K562 (cell line): Measurements from ENCODE around the gene CRELD2. TPM values are rescaled to one million over a fixed set of nuclear protein-coding genes. Genes with fewer than 3 reads are reported as not detected.

Experiments used
- AFF4 ChIP-seq: sonication (generic); formaldehyde crosslinking; IDR thresholded peaks from 2 replicates; pipeline ENCODE4 v1.8.0; 2023; ENCODE audit warnings: mild to moderate bottlenecking, missing genetic modification reagents
- BMI1 ChIP-seq: fragments of 150-350 bp; IDR thresholded peaks from 2 replicates; pipeline ENCODE4 v1.6.1; 2014; ENCODE audit warnings: low read length
- CBX8 ChIP-seq: fragments of 200-600 bp; sonication (generic); IDR thresholded peaks from 2 replicates; pipeline ENCODE4 v1.6.1; 2012; ENCODE audit warnings: borderline replicate concordance, mixed run types, low read depth, mild to moderate bottlenecking, moderate library complexity, mixed read lengths, low read length, control low read depth, inconsistent platforms; ENCODE audit not compliant: poor library complexity, severe bottlenecking; ENCODE audit errors: extremely low read depth
- CCNT2 ChIP-seq: IDR thresholded peaks from 2 replicates; pipeline ENCODE4 v1.6.1; 2011; ENCODE audit warnings: borderline replicate concordance, low read depth, mild to moderate bottlenecking, moderate library complexity, mixed read lengths, low read length; ENCODE audit not compliant: insufficient read length; ENCODE audit errors: extremely low read depth
- E2F6 ChIP-seq, 2 experiments: IDR thresholded peaks; 2 replicates each; pipeline ENCODE4 v1.6.1; 2011; ENCODE audit warnings: borderline replicate concordance in 1 of 2, control low read depth in 1 of 2, low read depth in 1 of 2, low read length in 1 of 2, mild to moderate bottlenecking in 1 of 2, mixed read lengths in 1 of 2, moderate library complexity in 1 of 2; ENCODE audit not compliant: insufficient read depth in 1 of 2, insufficient read length in 1 of 2, poor library complexity in 1 of 2, severe bottlenecking in 1 of 2; ENCODE audit errors: extremely low read depth in 1 of 2
- ELF1 ChIP-seq: fragments of 200-800 bp; sonication (Bioruptor generic); IDR thresholded peaks from 2 replicates; pipeline ENCODE4 v1.6.1; 2016; ENCODE audit warnings: missing genetic modification characterization, missing compliant biosample characterization
- EP300 ChIP-seq: IDR thresholded peaks from 2 replicates; pipeline ENCODE4 v1.6.1; 2012; ENCODE audit warnings: low read length, improper control_type of control experiment
- ETV5 ChIP-seq: sonication (generic); formaldehyde crosslinking; IDR thresholded peaks from 2 replicates; pipeline ENCODE4 v1.4.0; 2020; ENCODE audit warnings: low read depth, mild to moderate bottlenecking, missing genetic modification reagents
- HDGF ChIP-seq: fragments of 450-650 bp; IDR thresholded peaks from 2 replicates; pipeline ENCODE4 v1.6.1; 2016
- MTF1 ChIP-seq: fragments of 250-450 bp; sonication (Bioruptor Pico); IDR thresholded peaks from 2 replicates; pipeline ENCODE4 v1.9.0; 2021; ENCODE audit warnings: moderate library complexity, mild to moderate bottlenecking, inconsistent platforms, borderline replicate concordance
- NONO ChIP-seq, 2 experiments: fragments of 200-400 bp in 1 of 2; fragments of 450-650 bp in 1 of 2; formaldehyde crosslinking in 1 of 2; IDR thresholded peaks; 2 replicates each; pipeline ENCODE4 v1.6.1; 2017; ENCODE audit warnings: low read depth in 2 of 2, mild to moderate bottlenecking in 2 of 2, moderate library complexity in 2 of 2, low read length in 1 of 2
- PHF8 ChIP-seq: fragments of 200-600 bp; sonication (generic); IDR thresholded peaks from 2 replicates; pipeline ENCODE4 v1.6.1; 2012; ENCODE audit warnings: mixed run types, mild to moderate bottlenecking, inconsistent platforms, low read length, moderate library complexity, borderline replicate concordance
- THRAP3 ChIP-seq: fragments of 450-650 bp; IDR thresholded peaks from 2 replicates; pipeline ENCODE4 v1.6.1; 2016; ENCODE audit warnings: mild to moderate bottlenecking, inconsistent platforms, borderline replicate concordance
- ZBTB11 ChIP-seq, 3 experiments: fragments of 200-800 bp in 1 of 3; fragments of 250-450 bp in 1 of 3; fragments of 450-650 bp in 1 of 3; sonication (Bioruptor Pico) in 1 of 3; sonication (Bioruptor generic) in 1 of 3; formaldehyde crosslinking in 1 of 3; IDR thresholded peaks; 2 replicates each; pipeline versions ENCODE4 v1.6.1 to v1.8.0; 2016 to 2022; ENCODE audit warnings: mild to moderate bottlenecking in 2 of 3, missing genetic modification characterization in 2 of 3, missing compliant biosample characterization in 1 of 3, moderate library complexity in 1 of 3
- ZNF212 ChIP-seq: fragments of 450-650 bp; formaldehyde crosslinking; IDR thresholded peaks from 2 replicates; pipeline ENCODE4 v1.4.0; 2020; ENCODE audit warnings: mild to moderate bottlenecking
- ZNF717 ChIP-seq: fragments of 250-450 bp; sonication (Bioruptor Pico); IDR thresholded peaks from 2 replicates; pipeline ENCODE4 v1.5.0; 2021
- ZNF780A ChIP-seq: fragments of 250-450 bp; sonication (Bioruptor Pico); IDR thresholded peaks from 2 replicates; pipeline ENCODE4 v1.5.0; 2021; ENCODE audit warnings: mild to moderate bottlenecking
- polyA plus RNA-seq, 8 experiments: library from polyadenylated mRNA; depleted of rRNA in 4 of 8; stranded (reverse) in 5 of 8; unstranded in 3 of 8; fragments of >200 nt; fragmentation: Nextera tagmentation in 2 of 8; fragmentation: Illumina TruSeq in 1 of 8; extraction: Ambion mirVana in 2 of 8; extraction: Trizol in 1 of 8; gene quantifications; 2 replicates each; pipeline versions ENCODE4 v1.2.1 to v1.2.3, GENCODE V29; 2011 to 2014; ENCODE audit warnings: inconsistent platforms in 1 of 8, missing spikeins in 1 of 8
- total RNA-seq, 7 experiments: library from RNA; depleted of rRNA in 6 of 7; stranded (reverse); fragments of >200 nt in 6 of 7; fragmentation: Illumina TruSeq in 2 of 7; extraction: Trizol in 2 of 7; gene quantifications; 2 replicates each; pipeline versions ENCODE4 v1.2.1 to v1.2.3, GENCODE V29; 2011 to 2021; ENCODE audit warnings: low replicate concordance in 1 of 7

CRELD2 gene
- total and polyA plus RNA-seq, 9 of the 15 experiments (the other 6 are each of a cell fraction or from before 2014, with no cell fraction given): 0.96 to 25.3 (median 8.8) TPM

- TF ChIP-seq ZBTB11 (CRISPR knock-in tag; IDR thresholded peaks at IDR 0.05) (no peak), HDGF (peak; percentile 65; the same call in 1 of the 2 replicates), ZNF780A (no peak), EP300 (no peak; the same call in 1 of the 2 replicates), ELF1 (0 out of 2 replicates have a peak, but pooled peaks have one; percentile 49), NONO (IDR thresholded peaks at IDR 0.05; ENCODE audit: low read depth in 2 of 2, low read length in 1 of 2) (no peak), CBX8 (no peak), PHF8 (no peak), BMI1 (no peak), MTF1 (CRISPR knock-in tag) (no peak), ZNF212 (no peak), ETV5 (no peak), AFF4 (CRISPR knock-in tag) (no peak), THRAP3 (no peak), E2F6 (IDR thresholded peaks at IDR 0.05; ENCODE audit: borderline replicate concordance in 1 of 2, extremely low read depth in 1 of 2, insufficient read depth in 1 of 2, insufficient read length in 1 of 2, low read depth in 1 of 2, low read length in 1 of 2, poor library complexity in 1 of 2, severe bottlenecking in 1 of 2) (no peak), ZNF717 (no peak), CCNT2 (peak; percentile 67)
These were observed 43.7 kb downstream of the CRELD2 start (continued) for GRCh38 chr22:49962012-49962750.
